Activated T-helper 1 cell treated with anti-CD3 and anti-CD28 coated beads, Interleukin-12 subunit alpha, Interleukin-12 subunit beta, Interleukin-2, Interleukin-4 antibody, amounts not matched to agents 30 ng/mL and 10 ng/mL and 1 ng/mL, durations not matched to agents 14 hours and 24 hours and 36 hours (primary cell): Measurements from ENCODE around the gene CAPZA2. TPM values are rescaled to one million over a fixed set of nuclear protein-coding genes. Genes with fewer than 3 reads are reported as not detected.
"Not testable (repeated sequence)": the region's sequence is repeated elsewhere in the genome, so short reads cannot be mapped to it uniquely, and the experiment has no call there.

Experiments used
- DNase-seq: peaks from one replicate; pipeline ENCODE4 v3.0.0; 2021; ENCODE audit warnings: low spot score
- H3K27ac Mint-ChIP-seq: one replicate; pipeline ENCODE4 v1.8.0; 2021; ENCODE audit warnings: mild to moderate bottlenecking, mixed read lengths
- H3K27me3 Mint-ChIP-seq: one replicate; pipeline ENCODE4 v1.8.0; 2022; ENCODE audit warnings: mild to moderate bottlenecking, moderate library complexity, mixed read lengths; ENCODE audit not compliant: insufficient read depth
- H3K36me3 Mint-ChIP-seq: one replicate; pipeline ENCODE4 v1.8.0; 2021; ENCODE audit warnings: low read depth, mixed read lengths
- H3K4me1 Mint-ChIP-seq: one replicate; pipeline ENCODE4 v1.8.0; 2021; ENCODE audit warnings: low read depth, mixed read lengths
- H3K4me3 Mint-ChIP-seq: one replicate; pipeline ENCODE4 v1.8.0; 2021; ENCODE audit warnings: mild to moderate bottlenecking, moderate library complexity, mixed read lengths
- H3K9me3 Mint-ChIP-seq: one replicate; pipeline ENCODE4 v1.8.0; 2021; ENCODE audit warnings: mixed read lengths
- intact Hi-C: fragments of 100-400 bp; cut with micrococcal nuclease; formaldehyde crosslinking; loops from one replicate; pipeline ENCODE4 v1.15.1; 2024
- total RNA-seq: library from RNA; stranded (reverse); gene quantifications from 2 replicates; pipeline ENCODE4 v1.2.3, GENCODE V29; 2022

Gene CAPZA2
- total RNA-seq, 1 donor from 2014 or later, result 143 TPM

DNA sequence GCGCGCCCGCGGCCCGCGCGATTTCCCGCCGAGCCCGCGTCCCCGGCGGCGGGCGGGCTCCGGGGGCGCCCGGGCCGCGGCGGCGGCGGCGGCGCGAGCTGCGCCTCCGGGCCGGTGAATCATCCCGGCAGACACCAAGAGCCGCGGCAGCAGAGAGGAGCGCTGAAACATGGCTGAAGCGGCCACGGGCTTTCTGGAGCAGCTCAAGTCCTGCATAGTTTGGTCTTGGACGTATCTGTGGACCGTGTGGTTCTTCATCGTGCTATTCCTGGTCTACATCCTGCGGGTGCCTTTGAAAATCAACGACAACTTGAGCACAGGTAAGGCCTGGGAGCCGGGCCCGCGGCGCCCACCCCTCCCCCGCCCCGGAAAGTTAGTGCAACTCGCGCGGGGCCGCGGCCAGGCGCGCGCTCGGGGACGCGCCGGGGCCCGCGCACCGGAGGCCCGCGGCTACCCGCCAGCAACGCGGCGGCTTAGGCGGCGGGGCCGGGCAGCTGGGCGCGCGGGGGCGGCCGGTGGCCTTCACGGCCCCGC is 91.1 kb downstream of the CAPZA2 start, which contains the start of gene ST7:
Gene ST7, plus strand, starts transcription at position 130 of the 534 bp plus-strand sequence. Its CDS starts 40 bp downstream, at position 170.
- Mint-ChIP-seq H3K36me3 (peaks cover 4% of the 10 kb centered on the region), H3K27ac (peak within 1 kb of the TSS; percentile 87), H3K4me1 (peaks cover 12% of the 10 kb centered on the region), H3K4me3 (peak within 1 kb of the TSS; percentile 93), H3K9me3 (no peaks in the 10 kb centered on the region), H3K27me3 (peaks cover 17% of the 10 kb centered on the region)
- intact Hi-C loops, result loop anchor here (1.0 to 5.0 kb wide), 3 partner anchors 22 to 1229 kb away; partner anchors contain the start of genes CAPZA2 and LSM8
- peak; percentile 35 for DNase-seq

DNA sequence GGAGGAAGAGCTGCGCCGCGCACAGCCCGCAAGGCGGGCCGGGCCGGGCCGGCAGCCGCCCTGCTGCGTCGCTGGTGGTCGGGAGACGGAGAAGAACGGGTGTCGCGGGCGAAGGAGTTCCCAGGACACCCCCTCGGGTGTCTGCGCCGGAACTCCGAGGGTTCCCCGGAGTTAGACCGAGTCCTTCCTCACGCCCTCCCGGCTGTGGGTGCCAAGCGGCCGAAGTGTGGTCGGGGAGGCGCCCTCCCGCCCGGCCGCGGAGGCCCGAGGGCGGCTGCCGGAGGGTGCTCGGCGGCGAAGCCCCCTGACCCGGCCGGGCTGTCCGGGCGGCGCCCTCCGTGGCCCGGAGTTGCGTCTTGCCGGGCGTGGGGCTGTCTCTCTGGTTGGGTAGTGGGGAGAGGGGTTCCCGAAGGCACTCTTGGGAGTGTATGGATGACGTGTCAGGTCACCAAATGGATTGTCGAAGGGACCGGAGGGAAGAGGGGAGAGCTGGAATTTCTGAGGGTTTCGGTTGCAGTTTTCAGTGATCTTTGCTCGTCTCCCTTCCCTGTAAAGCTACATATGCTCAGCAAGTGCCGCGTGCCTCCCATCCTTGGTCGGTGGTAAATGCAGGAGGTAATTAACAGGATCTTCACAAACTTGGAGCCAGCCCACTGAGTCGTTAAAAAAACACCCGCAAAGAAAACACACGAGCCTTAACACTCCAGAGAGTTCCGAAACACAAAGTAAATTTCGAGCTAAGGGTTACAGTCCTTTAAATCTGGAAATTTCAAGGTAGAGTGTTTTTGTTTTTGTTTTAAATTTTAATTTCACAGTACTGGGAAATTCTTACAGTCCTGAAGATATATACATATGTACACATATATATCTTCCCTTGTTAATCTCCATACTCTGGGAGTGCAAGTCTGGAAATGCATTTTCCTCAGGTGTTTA is 91.8 kb downstream of the CAPZA2 start:
- peaks cover 4% of the 10 kb centered on the region for H3K36me3 Mint-ChIP-seq
- peaks cover 12% of the 10 kb centered on the region for H3K4me1 Mint-ChIP-seq
- H3K27me3 Mint-ChIP-seq, result peaks cover 10% of the 10 kb centered on the region
- DNase-seq, result no peak
- peak overlapping the region; percentile 87 for H3K27ac Mint-ChIP-seq
- no peaks in the 10 kb centered on the region for H3K9me3 Mint-ChIP-seq
- peak overlapping the region; percentile 93 for H3K4me3 Mint-ChIP-seq
- intact Hi-C loops, result loop anchor here (1.0 to 5.0 kb wide), 3 partner anchors 23 to 1228 kb away; partner anchors contain the start of genes CAPZA2 and LSM8

DNA sequence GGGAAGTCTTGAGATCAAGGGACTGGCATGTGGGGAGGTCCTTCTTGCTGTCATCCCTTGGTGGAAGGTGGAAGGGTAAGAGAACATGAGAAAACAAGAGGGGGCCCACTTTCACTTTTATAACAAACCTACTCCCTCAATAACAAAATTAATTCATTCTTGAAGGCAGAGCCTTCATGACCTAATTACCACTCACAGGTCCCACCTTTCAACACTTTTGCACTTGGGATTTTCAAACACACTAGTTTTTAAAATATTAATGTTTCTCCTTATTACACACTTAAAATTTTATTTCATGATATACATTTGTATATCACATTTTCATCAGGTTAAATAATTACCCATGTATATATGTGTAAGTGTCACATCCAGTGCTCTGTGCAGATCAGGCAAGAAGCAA is 93.0 kb downstream of the CAPZA2 start:
- Mint-ChIP-seq H3K27ac (no peak overlapping the region), H3K27me3 (peaks cover 9% of the 10 kb centered on the region), H3K4me3 (peak overlapping the region; percentile 93), H3K9me3 (no peaks in the 10 kb centered on the region), H3K36me3 (peaks cover 4% of the 10 kb centered on the region), H3K4me1 (peaks cover 12% of the 10 kb centered on the region)
- intact Hi-C loops, result loop anchor here (1.0 kb wide), 1 partner anchor 55 kb away; no protein-coding TSS in a partner anchor
- no peak for DNase-seq

DNA sequence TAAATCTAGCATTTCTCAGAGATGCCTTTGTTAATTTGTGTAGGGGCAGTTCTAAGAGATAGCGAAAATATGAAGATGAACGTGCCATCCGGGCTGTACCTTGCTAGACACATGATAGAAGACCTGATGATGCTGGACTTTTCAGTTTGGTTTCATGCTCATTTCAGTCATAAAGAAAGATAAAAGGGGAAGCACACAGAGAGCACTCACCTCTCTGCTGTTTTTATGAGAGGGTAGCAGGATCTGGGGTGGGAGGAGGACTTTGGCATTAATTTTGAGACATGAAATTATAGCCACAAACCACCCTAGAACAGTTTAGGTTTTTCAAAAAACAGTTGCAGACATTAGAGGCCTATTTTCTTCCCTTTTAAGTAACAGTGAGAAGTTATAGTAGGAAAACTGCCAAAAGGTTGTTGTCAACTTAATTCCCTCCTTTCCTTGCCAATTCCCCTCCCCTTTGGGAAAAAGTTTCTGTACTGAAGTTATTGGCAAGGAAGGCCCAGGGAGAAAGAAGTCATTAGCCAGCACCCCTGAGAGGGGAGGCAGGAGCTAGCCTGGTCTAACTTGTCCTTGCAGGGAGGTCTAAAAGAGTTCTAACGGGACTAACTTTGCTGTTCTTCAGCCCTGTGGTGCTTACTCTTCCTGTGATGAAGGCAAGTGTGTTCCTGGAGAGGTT is 93.6 kb downstream of the CAPZA2 start:
- Mint-ChIP-seq H3K4me3 (no peak overlapping the region), H3K27ac (no peak overlapping the region)
- intact Hi-C loops, result loop anchor here (1.0 to 2.0 kb wide), 2 partner anchors 29 to 54 kb away; no protein-coding TSS in a partner anchor

DNA sequence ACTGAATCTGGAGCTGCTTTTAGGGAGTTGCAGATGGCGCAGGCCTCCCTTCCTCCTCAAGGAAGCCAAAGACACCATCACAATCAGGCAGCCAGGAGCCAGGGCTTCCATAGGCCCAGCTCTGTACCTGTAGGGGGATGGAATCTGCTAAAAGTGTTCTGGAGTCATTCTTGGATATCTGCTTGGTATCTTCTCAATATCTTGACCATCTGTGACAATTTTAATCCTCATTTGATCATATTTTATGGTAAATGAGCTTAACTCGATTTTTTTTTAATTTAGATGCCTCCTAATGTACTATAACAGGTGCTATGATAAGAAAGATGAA is 94.1 kb downstream of the CAPZA2 start:
- H3K36me3 Mint-ChIP-seq, result peaks cover 4% of the 10 kb centered on the region
- no peaks in the 10 kb centered on the region for H3K9me3 Mint-ChIP-seq
- intact Hi-C loops, result loop anchor here (2.0 kb wide), 1 partner anchor 28 kb away; no protein-coding TSS in a partner anchor
- no peak for DNase-seq
- no peak overlapping the region for H3K27ac Mint-ChIP-seq
- peaks cover 6% of the 10 kb centered on the region for H3K27me3 Mint-ChIP-seq
- H3K4me1 Mint-ChIP-seq, result peaks cover 12% of the 10 kb centered on the region
- H3K4me3 Mint-ChIP-seq, result no peak overlapping the region

More for the DNA sequence above, 93.6 kb downstream of the CAPZA2 start:
- H3K36me3 Mint-ChIP-seq, result peaks cover 4% of the 10 kb centered on the region
- no peaks in the 10 kb centered on the region for H3K9me3 Mint-ChIP-seq
- peaks cover 6% of the 10 kb centered on the region for H3K27me3 Mint-ChIP-seq
- peaks cover 12% of the 10 kb centered on the region for H3K4me1 Mint-ChIP-seq
- no peak for DNase-seq

DNA sequence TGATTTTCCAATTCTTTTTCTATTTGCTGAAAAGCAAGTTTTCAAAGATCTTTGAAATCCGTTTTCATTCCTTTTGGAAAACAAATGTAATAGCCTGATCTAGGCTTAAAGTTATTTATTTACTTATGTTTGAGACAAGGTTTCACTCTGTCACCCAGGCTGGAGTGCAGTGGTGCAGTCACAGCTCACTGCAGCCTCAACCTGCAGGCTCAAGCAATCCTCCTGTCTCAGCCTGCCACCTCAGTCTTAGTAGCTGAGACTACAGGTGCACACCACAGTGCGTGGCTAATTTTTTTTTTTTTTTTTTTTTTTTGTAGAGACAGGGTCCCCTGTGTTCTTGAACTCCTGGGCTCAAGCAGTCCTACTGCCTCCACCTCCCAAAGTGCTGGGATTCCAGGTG is 95.5 kb downstream of the CAPZA2 start:
- intact Hi-C loops, result loop anchor here (2.0 kb wide), 1 partner anchor 27 kb away; no protein-coding TSS in a partner anchor

DNA sequence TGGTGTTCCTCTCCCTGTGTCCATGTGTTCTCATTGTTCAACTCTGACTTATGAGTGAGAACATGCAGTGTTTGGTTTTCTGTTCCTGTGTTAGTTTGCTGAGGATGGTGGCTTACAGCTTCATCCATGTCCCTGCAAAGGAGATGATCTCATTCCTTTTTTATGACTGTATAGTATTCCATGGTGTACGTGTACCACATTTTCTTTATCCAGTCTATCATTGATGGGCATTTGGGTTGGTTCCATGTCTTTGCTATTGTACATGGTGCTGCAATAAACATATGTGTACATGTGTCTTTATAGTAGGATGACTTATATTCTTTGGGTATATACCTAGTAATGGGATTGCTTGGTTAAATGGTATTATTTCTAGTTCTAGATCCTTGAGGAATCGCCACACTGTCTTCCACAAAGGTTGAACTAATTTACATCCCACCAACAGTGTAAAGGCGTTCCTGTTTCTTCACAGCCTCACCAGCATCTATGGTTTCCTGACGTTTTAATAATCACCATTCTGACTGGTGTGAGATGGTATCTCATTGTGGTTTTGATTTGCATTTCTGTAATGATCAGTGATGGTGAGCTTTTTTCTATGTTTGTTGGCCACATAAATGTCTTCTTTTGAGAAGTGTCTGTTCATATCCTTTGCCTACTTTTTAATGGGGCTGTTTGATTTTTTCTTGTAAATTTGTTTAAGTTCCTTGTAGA is 99.7 kb downstream of the CAPZA2 start:
- H3K27me3 Mint-ChIP-seq, H3K4me3 Mint-ChIP-seq, H3K9me3 Mint-ChIP-seq, intact Hi-C loops, H3K27ac Mint-ChIP-seq, H3K4me1 Mint-ChIP-seq, H3K36me3 Mint-ChIP-seq, DNase-seq: not testable (repeated sequence)

More for the DNA sequence above, 95.5 kb downstream of the CAPZA2 start:
- peaks cover 12% of the 10 kb centered on the region for H3K4me1 Mint-ChIP-seq
- H3K36me3 Mint-ChIP-seq, result peaks cover 4% of the 10 kb centered on the region
- H3K27ac Mint-ChIP-seq, result no peak overlapping the region
- H3K4me3 Mint-ChIP-seq, result no peak overlapping the region
- peaks cover 6% of the 10 kb centered on the region for H3K27me3 Mint-ChIP-seq
- no peaks in the 10 kb centered on the region for H3K9me3 Mint-ChIP-seq
- no peak for DNase-seq

DNA sequence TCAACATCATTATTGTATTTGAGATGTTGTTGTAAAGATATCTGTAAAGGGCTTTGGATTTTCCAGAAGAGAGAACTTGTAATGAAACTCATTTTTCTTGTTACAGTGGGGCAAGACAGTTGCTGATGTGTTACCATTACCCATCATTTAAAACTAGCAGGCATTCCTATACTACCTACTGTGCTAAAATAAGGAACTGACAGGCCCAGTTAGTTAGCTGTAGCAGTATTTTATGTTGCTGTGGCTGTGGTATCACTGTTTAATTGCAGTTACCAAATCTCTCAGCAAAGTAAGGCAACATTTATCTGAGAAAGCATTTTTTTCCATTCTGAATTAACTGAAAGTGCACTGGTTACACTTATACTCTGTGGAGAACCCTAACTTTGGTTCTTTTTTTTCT is 100.8 kb downstream of the CAPZA2 start:
- H3K4me1 Mint-ChIP-seq, result no peaks in the 10 kb centered on the region
- no peak for DNase-seq
- intact Hi-C loops, result no loop called here
- H3K9me3 Mint-ChIP-seq, result no peaks in the 10 kb centered on the region
- H3K36me3 Mint-ChIP-seq, result no peaks in the 10 kb centered on the region
- H3K27me3 Mint-ChIP-seq, result no peaks in the 10 kb centered on the region
- H3K27ac Mint-ChIP-seq, result no peak overlapping the region
- no peak overlapping the region for H3K4me3 Mint-ChIP-seq

DNA sequence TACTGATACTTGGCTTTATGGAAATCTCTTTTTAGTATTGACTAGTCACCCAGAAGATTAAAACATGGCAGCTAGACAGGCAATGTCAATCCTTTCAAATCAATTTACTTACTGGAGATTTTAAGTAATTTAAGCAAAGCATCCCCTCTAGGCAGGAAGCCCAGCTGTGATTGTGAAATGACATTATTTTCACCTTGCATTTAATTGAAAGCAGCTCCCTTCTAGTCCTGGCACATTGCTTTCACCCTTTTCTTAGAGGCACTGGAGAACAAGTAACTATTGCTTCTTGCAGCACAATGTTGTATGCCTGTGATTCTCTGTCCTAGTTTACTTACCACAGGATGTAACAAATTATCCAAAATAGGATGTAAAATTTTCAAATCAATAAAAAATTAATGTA is 104.2 kb downstream of the CAPZA2 start:
- Mint-ChIP-seq H3K27ac (no peak overlapping the region), H3K4me3 (no peak overlapping the region), H3K4me1 (no peaks in the 10 kb centered on the region), H3K27me3 (no peaks in the 10 kb centered on the region), H3K36me3 (no peaks in the 10 kb centered on the region), H3K9me3 (no peaks in the 10 kb centered on the region)
- intact Hi-C loops, result no loop called here
- DNase-seq, result no peak

DNA sequence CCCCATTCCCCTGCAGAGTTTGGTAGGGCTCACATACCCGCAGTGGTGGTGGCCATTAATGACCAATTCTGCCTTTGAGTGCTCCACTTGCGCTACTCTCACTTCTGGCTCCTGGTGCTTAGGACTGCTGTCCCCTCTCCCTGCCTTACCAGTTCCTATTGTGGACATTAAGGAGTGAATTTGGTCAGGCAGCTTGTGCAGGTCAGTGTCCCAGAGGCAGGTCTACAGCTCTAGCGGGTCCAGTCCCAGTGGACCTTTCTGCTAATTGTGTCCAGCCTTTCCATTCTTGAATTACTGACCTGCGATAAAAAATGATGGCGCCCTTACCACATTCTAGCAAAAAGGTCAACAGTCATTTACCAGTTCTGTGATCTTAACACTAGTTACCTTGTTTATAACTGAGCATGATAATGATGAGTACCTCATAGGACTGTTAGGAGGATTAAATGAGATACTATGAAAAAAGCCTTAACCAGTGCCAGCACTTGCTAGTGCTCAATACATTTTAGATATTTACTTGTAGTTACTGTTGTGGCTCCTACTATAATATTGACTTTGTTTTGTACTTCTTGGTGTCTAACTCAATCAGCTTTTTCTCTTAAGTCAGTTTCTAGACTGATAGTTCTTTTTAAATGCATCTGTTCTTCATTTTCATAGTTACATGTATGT is 105.0 kb downstream of the CAPZA2 start:
- Mint-ChIP-seq H3K4me1 (no peaks in the 10 kb centered on the region), H3K9me3 (no peaks in the 10 kb centered on the region), H3K36me3 (no peaks in the 10 kb centered on the region), H3K27me3 (no peaks in the 10 kb centered on the region), H3K4me3 (no peak overlapping the region), H3K27ac (no peak overlapping the region)
- intact Hi-C loops, result no loop called here
- no peak for DNase-seq

DNA sequence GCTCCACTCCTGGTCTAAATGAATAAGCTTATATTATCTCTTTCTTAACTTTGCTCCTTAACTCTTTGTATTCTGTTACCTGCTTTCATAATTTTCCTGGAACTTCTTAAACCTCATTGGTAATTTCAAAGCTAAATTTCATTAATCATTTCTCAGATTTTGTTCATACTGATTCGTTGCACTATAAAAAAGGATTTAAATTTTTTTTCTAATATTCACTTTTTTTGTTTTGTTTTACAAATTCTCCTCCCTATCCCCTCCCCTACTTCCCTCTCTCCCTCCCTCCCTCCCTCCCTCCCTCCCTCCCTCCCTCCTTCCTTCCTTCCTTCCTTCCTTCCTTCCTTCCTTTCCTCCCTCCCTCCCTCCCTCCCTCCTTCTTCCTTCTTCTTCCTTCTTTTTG is 105.6 kb downstream of the CAPZA2 start:
- Mint-ChIP-seq H3K4me3 (no peak overlapping the region), H3K9me3 (no peaks in the 10 kb centered on the region), H3K4me1 (no peaks in the 10 kb centered on the region), H3K36me3 (no peaks in the 10 kb centered on the region), H3K27me3 (no peaks in the 10 kb centered on the region), H3K27ac (no peak overlapping the region)
- no peak for DNase-seq
- intact Hi-C loops, result no loop called here

DNA sequence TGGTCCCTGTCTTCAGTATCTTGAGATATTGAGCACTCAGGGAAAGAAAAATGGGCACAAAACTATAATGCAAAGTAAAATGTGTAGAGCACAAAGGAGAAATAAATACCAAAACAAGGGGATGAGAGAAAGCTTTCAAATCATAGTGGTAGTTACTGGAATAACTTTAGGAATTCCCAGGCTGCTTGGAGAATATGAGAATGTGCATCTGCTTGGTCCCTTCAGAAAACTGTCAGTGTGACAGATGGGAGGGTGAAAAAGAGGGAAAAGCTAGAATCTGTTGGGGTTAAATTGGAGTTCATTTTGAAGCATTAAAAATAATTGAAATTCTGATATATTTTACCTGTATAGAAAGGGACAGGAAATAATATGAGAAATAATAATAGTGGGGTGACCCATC is 106.2 kb downstream of the CAPZA2 start:
- Mint-ChIP-seq H3K27ac (no peak overlapping the region), H3K36me3 (no peaks in the 10 kb centered on the region), H3K9me3 (no peaks in the 10 kb centered on the region), H3K27me3 (no peaks in the 10 kb centered on the region), H3K4me1 (no peaks in the 10 kb centered on the region), H3K4me3 (no peak overlapping the region)
- DNase-seq, result no peak
- intact Hi-C loops, result no loop called here
